GM13977 (cell line): ENCODE measurements around the gene NPNT.

Experiments used
- DNase-seq: peaks from one replicate; pipeline ENCODE4 v3.0.0; 2012; ENCODE audit warnings: low spot score
- CTCF ChIP-seq: IDR thresholded peaks from 2 replicates; pipeline ENCODE4 v1.5.1; 2012; ENCODE audit warnings: mild to moderate bottlenecking, control low read depth; ENCODE audit not compliant: insufficient read depth; ENCODE audit errors: extremely low read depth, missing control alignments
- in situ Hi-C: fragments of 300-500 bp; cut with MboI; formaldehyde crosslinking; loops from one replicate; pipeline ENCODE4 v1.12.0; 2022; ENCODE audit warnings: low sequenced_read_pairs, low pct_unique_long_range_greater_than_20kb, mixed read lengths, inconsistent platforms; ENCODE audit not compliant: unreplicated experiment

NPNT gene

GRCh38 chr4:105912633-105913032 is 17.4 kb downstream of the NPNT start:
- no peak for TF ChIP-seq CTCF
- in situ Hi-C loops = no loop called here
- no peak for DNase-seq

- in situ Hi-C loops = no loop called here
- no peak for DNase-seq
- TF ChIP-seq CTCF = no peak
Observed at GRCh38 chr4:105917171-105917685, 22.0 kb downstream of the NPNT start.

GRCh38 chr4:105921301-105921700 is 26.0 kb downstream of the NPNT start:
- in situ Hi-C loops = no loop called here
- TF ChIP-seq CTCF = no peak
- DNase-seq = no peak

- TF ChIP-seq CTCF = no peak
- DNase-seq = no peak
- in situ Hi-C loops = no loop called here
Observed at GRCh38 chr4:105923497-105924238, 28.4 kb downstream of the NPNT start.

GRCh38 chr4:105924341-105924740 is 29.1 kb downstream of the NPNT start:
- in situ Hi-C loops = no loop called here
- no peak for TF ChIP-seq CTCF
- DNase-seq = no peak

GRCh38 chr4:105930698-105931097 is 35.4 kb downstream of the NPNT start:
- in situ Hi-C loops = no loop called here
- no peak for TF ChIP-seq CTCF
- no peak for DNase-seq
